ENCODE measurements around the gene UPK3BL2.
"Not testable (repeated sequence)": the region's sequence is repeated elsewhere in the genome, so short reads cannot be mapped to it uniquely, and the experiment has no call there.

GRCh38 chr7:102583495-102583894, 40.0 kb upstream of the UPK3BL2 start:
- TF ChIP-seq POLR2AphosphoS5, CTCF (IDR thresholded peaks at IDR 0.05): not testable (repeated sequence)
